Hepatic stellate cell (primary cell): Measurements from ENCODE around the gene CNTN1.

Experiments
- DNase-seq: peaks from one replicate; pipeline ENCODE4 v3.0.0; 2011; ENCODE audit warnings: low spot score

CNTN1 gene

GRCh38 chr12:40854604-40855003 lies 162.4 kb downstream of the CNTN1 start:
- DNase-seq: no peak

GRCh38 chr12:40864891-40865290 lies 172.7 kb downstream of the CNTN1 start:
- no peak for DNase-seq

- DNase-seq: no peak
Observed at GRCh38 chr12:40870981-40871380, 178.7 kb downstream of the CNTN1 start.

GRCh38 chr12:40874868-40875267 lies 182.6 kb downstream of the CNTN1 start:
- DNase-seq: no peak

GRCh38 chr12:40889329-40889728 lies 197.1 kb downstream of the CNTN1 start:
- no peak for DNase-seq

- no peak for DNase-seq
Observed at GRCh38 chr12:40892528-40892927, 200.3 kb downstream of the CNTN1 start.

- no peak for DNase-seq
Observed at GRCh38 chr12:40898505-40898904, 206.3 kb downstream of the CNTN1 start.

GRCh38 chr12:40903040-40903439 lies 210.8 kb downstream of the CNTN1 start:
- no peak for DNase-seq

- no peak for DNase-seq
Observed at GRCh38 chr12:40907115-40907527, 214.9 kb downstream of the CNTN1 start.

- DNase-seq: no peak
Observed at GRCh38 chr12:40911676-40912075, 219.4 kb downstream of the CNTN1 start.

GRCh38 chr12:40915172-40915571 lies 222.9 kb downstream of the CNTN1 start:
- DNase-seq: no peak

- DNase-seq: no peak
Observed at GRCh38 chr12:40917561-40917960, 225.3 kb downstream of the CNTN1 start.

- DNase-seq: no peak
Observed at GRCh38 chr12:40921563-40922163, 229.4 kb downstream of the CNTN1 start.

- DNase-seq: no peak
Observed at GRCh38 chr12:40937891-40938290, 245.7 kb downstream of the CNTN1 start.

GRCh38 chr12:40942326-40942725 lies 250.1 kb downstream of the CNTN1 start:
- peak; percentile 9 for DNase-seq

- DNase-seq: no peak
Observed at GRCh38 chr12:40945772-40946171, 253.5 kb downstream of the CNTN1 start.

- DNase-seq: peak; percentile 2
Observed at GRCh38 chr12:40946612-40947194, 254.5 kb downstream of the CNTN1 start.

- DNase-seq: no peak
Observed at GRCh38 chr12:40947797-40948196, 255.6 kb downstream of the CNTN1 start.

GRCh38 chr12:40953076-40953475 lies 260.8 kb downstream of the CNTN1 start:
- no peak for DNase-seq

GRCh38 chr12:40957417-40957816 lies 265.2 kb downstream of the CNTN1 start:
- DNase-seq: no peak

GRCh38 chr12:40959041-40959440 lies 266.8 kb downstream of the CNTN1 start:
- DNase-seq: no peak

GRCh38 chr12:40963751-40964150 lies 271.5 kb downstream of the CNTN1 start:
- DNase-seq: no peak

GRCh38 chr12:40969796-40970195 lies 277.6 kb downstream of the CNTN1 start:
- DNase-seq: no peak

- no peak for DNase-seq
Observed at GRCh38 chr12:40970320-40970907, 278.2 kb downstream of the CNTN1 start.
